Measurements from ENCODE around the gene SUN5.
"Not testable (repeated sequence)": the region's sequence is repeated elsewhere in the genome, so short reads cannot be mapped to it uniquely, and the experiment has no call there.

The SUN5 gene, protein sequence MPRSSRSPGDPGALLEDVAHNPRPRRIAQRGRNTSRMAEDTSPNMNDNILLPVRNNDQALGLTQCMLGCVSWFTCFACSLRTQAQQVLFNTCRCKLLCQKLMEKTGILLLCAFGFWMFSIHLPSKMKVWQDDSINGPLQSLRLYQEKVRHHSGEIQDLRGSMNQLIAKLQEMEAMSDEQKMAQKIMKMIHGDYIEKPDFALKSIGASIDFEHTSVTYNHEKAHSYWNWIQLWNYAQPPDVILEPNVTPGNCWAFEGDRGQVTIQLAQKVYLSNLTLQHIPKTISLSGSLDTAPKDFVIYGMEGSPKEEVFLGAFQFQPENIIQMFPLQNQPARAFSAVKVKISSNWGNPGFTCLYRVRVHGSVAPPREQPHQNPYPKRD

DNA sequence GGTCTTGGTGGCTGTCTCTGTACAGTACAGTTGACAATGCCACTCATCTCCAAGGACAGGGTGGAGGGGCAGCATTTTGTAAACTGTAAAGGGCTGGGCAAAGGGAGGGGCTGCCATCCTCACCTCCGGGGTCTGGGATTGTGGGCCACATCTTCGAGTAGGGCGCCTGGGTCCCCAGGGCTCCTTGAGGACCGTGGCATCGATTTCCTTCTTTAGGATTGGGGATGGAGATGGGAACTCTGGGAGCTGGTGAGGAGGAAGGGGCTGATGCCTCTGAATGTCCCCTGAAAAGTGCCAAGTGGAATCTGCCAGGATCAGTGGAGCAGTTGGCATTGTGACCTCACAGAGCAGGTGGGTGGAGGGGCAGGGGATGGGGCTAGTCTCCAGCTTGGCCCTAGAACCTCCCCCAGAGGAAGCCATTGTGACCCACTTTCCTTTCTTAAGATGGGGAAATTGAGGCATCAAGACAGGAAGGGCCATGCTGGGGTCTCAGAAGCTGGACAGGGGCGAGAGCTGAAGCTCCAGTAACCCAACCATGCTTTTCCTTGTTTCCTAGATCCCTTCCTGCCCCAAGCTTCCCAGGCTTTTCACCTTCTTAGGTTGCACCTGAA is at the start of gene SUN5:
TSS of gene SUN5 (minus strand) at position 293 of the 611 bp plus-strand sequence. CDS start at position 200, 93 bp downstream.
- DNase-seq (ENCODE audit: low read depth in 1 of 2, low spot score in 1 of 2) = no peak

DNA sequence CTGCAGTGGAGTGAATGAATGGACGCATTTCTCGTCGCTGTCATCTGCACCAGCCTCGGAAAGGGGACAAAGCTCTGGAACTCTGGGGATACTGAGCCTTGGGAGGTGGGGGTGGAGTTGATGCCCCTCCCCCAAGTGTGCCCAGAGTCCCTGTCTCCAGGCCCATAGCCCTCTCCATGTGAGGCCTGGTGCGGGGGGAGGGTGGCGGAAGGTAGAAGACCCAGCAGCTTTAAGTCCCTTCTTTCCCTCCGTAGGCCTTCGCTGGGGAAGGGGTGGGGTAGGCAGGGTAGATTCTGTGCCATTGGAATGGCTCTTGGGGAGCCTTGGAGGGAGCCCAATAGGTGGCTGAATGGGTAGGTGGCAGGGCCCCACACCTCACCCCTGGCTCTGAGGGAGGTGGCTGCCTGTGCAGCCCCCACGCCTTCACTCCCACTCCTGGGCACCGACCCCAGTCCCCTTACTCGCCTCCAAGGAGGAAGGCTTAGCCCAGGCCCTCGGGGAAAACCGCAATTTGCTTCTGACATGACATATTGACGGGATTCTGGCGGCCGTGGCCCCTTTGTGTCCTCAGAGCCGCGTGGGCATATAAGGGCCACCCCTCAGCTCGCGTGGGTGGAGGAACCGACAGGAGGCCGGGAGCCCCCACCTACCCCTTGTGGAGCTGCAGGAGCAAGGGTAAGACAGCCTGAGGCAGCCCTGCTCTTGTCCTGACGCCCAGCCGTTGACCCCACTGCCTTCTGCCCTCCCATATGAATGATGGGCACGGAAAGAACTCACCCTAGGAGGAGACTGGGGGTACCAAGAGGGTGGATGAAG is 49.3 kb upstream of the SUN5 start, which contains the start of gene BPIFB3:
TSS of gene BPIFB3 (plus strand) at position 613 of the 816 bp plus-strand sequence. CDS start 1,533 bp downstream, outside the sequence.
- no peak for DNase-seq (ENCODE audit: low read depth in 1 of 2, low spot score in 1 of 2)

DNA sequence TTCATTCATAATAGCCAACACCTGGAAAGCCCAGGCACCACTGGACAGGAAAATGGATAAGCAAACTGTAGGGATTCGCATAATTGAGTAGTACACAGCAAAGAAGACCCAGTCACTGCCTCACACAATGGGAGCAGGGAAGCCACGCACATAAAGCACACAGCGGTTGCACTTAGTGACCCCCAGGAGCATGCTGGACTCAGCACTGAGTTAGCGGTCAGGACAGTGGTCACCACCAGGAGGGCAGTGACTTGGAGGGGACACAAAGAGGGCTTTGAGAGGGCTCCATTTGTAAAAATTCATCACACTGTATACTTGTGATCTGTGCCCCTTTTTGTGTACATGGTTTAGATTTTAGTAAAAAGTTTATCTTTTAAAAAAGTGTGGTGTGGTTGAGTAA is 47.1 kb upstream of the SUN5 start:
- no peak for DNase-seq (ENCODE audit: low read depth in 1 of 2, low spot score in 1 of 2)

DNA sequence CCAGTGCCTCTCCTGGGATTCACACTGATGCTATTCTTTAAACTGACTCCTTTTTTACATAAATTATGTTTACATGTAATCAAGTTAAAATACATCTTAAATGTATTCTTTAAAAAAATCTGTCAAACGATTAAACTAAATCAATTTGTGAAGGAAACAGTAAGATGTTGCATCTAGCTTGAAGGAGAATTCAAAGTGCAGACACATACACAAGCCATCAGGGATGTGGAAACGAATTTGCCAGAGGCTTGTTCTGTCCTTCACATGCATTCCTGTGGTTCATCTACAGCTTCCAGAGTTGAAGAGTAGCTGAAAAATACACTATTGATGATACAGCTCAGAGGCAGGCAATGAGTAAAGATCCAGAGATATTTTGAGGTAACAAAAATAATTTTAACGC is 42.2 kb upstream of the SUN5 start:
- DNase-seq (ENCODE audit: low read depth in 1 of 2, low spot score in 1 of 2) = no peak

DNA sequence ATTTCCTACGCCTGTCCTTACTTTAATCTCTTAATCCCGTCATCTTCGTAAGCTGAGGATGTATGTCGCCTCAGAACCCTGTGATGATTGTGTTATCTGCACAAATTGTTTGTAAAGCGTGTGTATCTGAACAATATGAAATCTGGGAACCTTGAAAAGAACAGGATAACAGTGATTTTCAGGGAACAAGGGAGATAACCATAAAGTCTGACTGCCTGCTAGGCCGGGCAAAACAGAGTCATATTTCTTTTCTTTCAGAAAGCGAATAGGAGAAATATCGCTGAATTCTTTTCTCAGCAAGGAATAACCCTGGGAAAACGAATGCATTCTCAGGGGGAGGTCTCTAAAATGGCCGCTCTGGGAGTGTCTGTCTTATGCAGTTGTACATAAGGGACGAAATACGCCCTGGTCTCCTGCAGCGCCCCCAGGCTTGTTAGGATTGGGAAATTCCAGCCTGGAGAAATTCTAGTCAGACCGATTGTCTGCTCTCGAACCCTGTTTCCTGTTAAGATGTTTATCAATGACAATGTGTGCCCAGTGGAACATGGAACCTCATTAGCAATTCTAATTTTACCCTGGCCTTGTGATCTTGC is 41.0 kb upstream of the SUN5 start:
- DNase-seq (ENCODE audit: low read depth in 1 of 2, low spot score in 1 of 2) = not testable (repeated sequence)

DNA sequence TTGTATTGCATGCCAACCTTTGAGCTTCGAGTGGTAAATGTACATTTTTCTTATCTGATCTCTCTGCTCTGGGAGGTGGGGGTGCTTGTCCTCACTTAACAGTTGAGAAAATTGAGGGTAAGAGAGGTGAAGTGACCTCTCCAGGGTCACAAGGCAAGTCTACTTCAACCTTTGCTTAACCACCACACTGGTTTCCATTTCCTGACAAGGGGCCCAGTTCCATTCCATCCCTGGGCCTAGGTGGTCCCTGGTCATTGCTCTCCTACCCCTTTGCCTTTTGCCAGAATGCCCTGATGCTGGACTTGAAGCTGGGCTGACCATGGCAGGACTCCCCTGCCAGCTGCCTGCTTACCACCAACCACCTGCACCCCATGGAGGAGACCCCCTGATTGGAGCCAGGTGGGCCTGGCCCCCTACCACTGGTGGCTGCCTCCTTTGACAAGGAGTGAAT is 39.5 kb upstream of the SUN5 start:
- DNase-seq (ENCODE audit: low read depth in 1 of 2, low spot score in 1 of 2) = no peak

DNA sequence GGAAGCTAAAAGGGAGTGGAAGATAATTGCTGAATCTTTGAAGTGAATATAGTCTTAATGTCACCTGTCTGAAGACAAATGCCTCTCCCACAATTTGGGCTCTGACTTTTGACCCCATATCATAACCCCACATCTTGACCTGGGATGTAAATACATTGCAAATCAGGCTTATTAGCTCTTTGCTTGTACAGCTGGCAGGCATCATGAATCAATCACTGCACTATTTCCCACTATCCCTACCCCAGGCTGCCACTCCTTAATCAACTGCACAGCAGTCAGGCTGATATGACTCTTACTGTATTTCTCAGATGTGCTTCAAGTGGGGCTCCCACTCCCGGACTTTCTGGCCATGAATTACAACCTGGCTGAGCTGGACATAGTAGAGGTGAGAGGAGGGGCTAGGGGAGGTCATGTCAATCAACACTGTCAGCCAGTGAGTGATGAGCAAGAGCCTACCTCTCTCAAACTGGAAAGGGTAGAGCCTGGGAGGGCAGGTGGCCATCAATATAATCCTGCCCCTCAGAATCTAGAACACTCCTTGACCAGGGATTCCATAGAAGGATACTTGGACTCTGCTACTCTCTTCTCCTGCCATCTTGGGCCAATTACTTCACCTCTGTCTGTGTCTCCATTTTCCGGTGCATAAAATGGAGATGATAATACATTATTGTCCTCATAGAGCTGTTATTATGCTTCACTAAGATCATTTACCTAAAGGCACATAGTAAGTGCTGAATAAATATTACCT is 38.9 kb upstream of the SUN5 start:
- no peak for DNase-seq (ENCODE audit: low read depth in 1 of 2, low spot score in 1 of 2)

DNA sequence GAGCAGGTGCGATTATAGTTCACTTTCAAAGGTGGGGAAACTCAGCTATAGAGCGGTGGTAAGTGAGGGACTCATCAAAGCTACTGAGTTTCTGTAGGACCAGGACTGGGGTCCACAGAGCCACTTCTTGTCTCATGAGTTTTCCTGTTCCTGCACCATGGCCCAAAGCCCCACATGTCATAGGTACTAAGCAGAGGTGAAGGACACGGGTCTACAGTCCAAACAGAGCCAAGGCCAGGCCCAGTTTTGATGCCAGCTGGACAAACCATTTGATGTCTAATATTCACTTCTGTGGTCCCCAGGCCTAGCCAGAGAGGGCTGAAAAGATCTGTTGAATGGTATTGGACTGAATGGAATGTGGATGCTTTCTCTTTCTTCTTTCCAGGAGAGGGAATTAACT is 38.2 kb upstream of the SUN5 start:
- DNase-seq (ENCODE audit: low read depth in 1 of 2, low spot score in 1 of 2) = no peak

DNA sequence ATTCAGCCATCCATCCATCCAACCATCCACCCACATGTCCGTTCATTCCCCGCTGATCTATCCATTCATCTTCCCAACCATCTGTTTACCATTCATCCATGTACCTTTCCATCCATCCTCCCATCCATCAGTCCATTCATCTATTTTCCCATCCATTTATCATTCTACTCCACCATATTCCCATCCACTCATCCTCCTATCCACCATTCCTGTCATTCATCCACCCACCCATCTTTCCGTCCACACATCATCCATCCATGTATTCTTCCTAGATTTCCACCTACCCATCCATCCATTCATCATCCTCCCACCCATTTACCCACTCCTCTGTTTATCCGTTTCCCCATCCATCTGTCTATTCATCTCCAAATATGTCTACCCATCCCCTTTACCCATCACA is 34.0 kb upstream of the SUN5 start:
- no peak for DNase-seq (ENCODE audit: low read depth in 1 of 2, low spot score in 1 of 2)

DNA sequence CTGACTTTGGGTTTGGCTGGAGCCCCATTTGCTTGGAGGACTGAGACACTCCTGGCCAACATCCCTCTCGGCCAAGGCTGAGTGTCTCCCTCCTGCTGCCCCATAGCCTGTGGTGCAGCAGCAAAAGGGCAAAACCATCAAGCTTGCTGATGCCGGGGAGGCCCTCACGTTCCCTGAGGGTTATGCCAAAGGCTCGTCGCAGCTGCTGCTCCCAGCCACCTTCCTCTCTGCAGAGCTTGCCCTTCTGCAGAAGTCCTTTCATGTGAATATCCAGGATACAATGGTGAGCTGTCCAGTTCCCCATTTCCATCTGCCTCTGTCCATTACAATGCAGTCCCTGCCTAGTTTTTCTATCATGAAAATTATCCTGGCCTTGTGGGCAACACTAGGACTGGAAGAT is 33.2 kb upstream of the SUN5 start:
- DNase-seq (ENCODE audit: low read depth in 1 of 2, low spot score in 1 of 2) = no peak

DNA sequence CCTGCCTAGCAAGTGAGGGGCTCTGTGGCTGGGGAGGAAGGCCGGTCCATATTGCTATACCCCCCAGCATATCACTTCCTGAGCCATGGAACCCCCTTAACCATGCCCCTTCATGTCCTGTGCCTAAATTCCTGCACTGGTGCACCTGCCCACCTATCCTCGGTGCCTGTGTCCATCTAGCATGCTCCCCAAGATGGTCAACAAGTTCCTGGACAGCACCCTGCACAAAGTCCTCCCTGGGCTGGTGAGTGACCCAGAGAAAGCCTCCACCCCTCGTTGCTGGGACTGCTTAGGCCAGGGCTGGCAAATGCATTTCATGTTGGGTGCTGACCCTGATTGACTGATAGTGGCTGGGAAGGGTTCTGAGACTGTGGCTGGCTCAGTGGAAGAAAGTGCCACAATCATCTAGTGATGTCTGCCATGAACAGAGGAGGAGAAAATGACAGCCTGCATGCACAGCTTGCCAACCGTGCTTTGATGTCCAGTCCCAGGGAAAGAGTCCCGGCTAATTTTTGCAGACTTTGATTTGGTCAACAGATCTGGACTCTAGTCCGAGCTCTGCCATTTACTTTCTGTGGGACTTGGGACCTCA is 30.8 kb upstream of the SUN5 start:
- DNase-seq (ENCODE audit: low read depth in 1 of 2, low spot score in 1 of 2) = no peak

DNA sequence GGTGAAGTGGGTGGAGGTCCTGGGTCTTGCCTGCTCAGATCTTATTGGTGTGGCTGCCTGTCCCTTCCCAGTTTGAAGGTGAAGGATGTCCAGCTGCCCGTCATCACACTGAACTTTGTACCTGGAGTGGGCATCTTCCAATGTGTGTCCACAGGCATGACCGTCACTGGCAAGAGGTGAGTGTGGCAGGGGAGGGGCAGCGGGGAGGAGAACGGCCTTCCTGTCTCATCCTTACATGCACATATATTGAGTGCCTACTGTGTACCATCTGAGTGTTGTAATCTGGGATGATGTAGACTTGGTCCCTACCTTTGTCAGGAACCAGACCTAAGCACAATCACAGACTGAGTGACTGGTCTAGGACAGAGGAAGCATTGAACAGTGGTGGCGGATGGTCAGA is 29.9 kb upstream of the SUN5 start:
- no peak for DNase-seq (ENCODE audit: low read depth in 1 of 2, low spot score in 1 of 2)

DNA sequence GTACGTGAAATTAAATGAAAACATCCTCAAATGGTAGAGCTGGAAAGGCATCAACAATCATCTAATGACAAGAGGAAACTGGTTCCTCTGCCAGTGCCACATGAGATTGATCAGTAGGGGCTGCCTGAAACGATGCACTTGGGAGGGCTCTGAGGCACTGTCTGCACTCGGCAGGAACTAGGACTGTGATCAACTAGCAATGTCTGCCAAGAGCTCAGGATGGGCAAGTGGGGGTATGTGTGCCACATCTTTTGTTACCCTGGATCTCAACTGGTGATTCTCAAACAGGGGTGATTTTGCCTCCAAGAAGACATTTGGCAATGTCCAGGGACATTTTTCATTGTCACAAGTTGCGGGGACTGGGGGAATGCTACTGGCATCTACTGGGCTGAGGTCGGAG is 29.1 kb upstream of the SUN5 start:
- no peak for DNase-seq (ENCODE audit: low read depth in 1 of 2, low spot score in 1 of 2)

DNA sequence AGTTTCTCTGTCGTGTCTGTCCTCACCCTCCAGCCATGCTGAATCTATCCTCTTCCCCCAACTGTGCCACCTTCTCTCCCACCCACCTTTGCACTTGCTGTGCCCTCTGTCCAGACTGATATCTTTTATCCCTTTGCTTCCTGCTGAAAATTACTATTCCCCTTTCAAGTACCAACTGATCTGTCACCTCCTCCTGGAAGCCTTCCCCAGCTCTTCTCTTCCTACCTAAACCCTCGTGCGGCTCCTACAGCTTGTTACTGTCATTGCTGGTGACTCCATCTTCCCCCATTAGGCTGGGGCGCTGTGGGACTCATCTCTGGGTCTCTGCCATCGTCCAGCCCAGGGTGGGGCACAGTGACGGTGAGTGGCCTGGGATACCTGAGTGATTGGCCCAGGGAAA is 28.3 kb upstream of the SUN5 start:
- DNase-seq (ENCODE audit: low read depth in 1 of 2, low spot score in 1 of 2) = no peak

DNA sequence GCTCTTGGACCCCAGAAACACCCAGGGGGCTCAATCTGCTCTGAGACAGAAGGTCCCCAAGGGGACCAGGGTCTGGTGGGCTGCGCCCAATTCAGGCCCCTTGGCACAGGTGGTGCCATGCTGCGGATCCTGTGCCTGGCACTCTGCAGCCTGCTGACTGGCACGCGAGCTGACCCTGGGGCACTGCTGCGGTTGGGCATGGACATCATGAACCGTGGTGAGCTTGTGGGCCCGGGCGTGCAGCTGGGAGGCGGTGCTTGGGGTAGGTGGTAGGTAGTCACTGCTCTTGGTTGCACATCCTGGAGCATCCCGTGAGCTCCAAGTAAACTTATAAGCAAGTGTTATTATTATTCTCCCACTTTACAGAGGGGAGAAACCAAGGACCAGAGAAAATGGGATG is 27.3 kb upstream of the SUN5 start, which contains the start of gene BPIFB6:
TSS of gene BPIFB6 (plus strand) at position 118 of the 400 bp plus-strand sequence. CDS start at position 118, 0 bp downstream.
- DNase-seq (ENCODE audit: low read depth in 1 of 2, low spot score in 1 of 2) = no peak

DNA sequence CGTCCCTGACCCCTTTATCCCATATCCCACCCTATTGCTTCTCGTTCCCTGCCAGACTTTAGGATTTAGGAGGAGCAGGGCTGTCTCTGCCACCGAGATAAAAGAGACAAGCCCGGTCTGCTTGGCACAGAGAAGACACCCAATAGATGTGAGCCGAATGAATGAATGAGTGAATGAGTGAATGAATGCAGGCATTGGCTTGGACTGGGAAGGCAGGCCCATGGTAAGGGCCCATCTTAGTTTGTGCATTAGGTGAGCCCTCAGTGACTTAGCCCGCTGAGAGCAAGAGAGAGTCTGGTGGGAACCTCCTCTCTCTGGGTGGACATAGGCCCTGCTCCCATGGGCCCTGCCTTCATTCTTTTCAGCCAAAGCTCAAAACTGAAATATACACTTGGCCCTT is 26.3 kb upstream of the SUN5 start:
- no peak for DNase-seq (ENCODE audit: low read depth in 1 of 2, low spot score in 1 of 2)

DNA sequence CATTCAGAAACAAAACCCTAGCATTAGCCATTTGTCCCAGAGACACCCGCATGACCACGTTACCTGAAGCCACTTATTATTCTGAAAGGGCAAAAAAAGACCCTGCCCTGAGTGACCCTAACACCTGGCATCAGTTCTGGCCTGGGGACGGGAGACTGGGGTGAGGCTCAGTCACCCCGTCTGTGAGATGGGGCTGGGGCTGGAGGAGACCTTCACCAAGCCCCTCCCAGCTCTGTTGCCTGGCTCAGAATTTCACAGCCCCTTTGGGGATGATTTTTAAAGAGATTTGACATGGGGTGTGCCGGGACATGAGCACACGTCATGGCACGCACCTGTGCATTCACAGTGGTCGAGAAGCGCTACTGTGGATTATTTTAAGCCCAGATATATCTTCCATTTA is 25.8 kb upstream of the SUN5 start:
- no peak for DNase-seq (ENCODE audit: low read depth in 1 of 2, low spot score in 1 of 2)

DNA sequence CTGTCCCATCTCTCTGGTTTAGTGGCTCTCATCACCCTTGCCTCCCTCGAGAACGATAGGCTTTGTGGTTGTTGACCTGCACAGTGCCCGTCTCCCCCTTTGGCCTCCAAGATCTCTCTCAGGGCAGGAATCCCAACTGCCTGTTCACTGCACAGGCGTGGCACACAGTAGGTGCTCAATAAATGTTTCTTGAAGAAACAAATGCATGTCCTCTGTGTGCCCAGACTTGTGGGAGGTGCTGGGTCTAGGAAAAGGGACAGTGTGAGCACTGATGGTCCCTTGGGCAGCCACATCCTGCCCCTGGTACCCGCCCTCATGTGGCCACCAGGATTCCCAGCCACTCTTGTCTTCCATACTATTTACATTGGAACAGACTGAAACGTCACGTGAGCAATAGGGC is 24.6 kb upstream of the SUN5 start:
- no peak for DNase-seq (ENCODE audit: low read depth in 1 of 2, low spot score in 1 of 2)

DNA sequence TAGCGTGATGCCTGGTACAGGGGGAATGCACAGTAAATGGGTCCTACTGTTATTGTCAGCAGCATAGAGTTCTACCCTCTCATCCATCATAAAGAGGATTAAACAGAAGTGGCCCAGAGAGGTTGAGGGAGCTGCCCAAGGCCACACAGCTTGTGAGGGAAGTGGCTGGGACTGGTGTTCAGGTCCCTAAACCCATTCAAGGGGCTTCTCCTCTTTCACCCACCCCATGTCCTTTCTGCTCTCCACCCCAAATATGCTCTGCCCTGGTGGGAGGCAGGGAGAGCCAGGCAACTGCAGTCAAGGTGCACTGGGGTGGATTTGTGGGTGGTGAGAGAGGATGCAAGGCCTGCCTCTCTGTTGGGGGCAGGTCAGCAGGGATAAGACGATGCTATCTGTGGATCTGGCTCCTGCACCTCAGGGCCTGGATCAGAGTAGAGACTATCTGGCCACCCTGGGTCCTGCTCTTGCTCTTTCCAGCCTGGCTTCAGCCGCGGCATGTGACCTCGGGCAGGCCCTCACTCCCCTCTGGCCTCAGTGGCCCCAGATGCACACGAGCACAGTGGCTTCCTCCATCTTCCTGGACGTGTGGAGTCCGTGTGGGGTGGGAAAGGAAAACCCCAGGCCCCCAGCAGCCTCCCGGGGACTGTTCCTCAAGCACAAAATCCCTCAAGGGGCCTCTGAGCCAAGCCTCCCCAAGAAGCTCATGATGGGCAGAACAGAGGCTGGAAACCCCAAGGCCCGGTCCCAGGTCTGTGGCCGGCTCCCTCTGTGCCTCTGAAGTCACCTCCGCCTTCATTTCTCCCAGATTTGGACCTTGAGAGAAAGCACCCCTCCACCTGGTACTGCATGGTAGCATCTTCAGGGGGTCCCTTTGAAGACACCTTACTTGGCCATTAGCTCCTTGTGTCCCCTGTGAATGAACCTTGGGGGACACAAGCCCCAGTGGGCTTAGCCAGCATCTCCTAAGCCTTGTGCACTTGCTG is 23.8 kb upstream of the SUN5 start:
- DNase-seq (ENCODE audit: low read depth in 1 of 2, low spot score in 1 of 2) = no peak
